Subcutaneous abdominal adipose tissue (tissue), 5 donors: ENCODE measurements around the gene KCNV2.

Experiments used
- H3K27ac ChIP-seq: one replicate; pipeline ENCODE4 v1.7.0; 2013; ENCODE audit warnings: low read depth, mild to moderate bottlenecking, inconsistent platforms, low read length, moderate library complexity
- H3K27me3 ChIP-seq, 5 donors: one replicate each; pipeline ENCODE4 v1.7.0; 2013; ENCODE audit warnings: low read length in 5 of 5, inconsistent platforms in 1 of 5; ENCODE audit not compliant: control insufficient read depth in 5 of 5, insufficient read depth in 4 of 5
- H3K36me3 ChIP-seq, 5 donors: one replicate each; pipeline ENCODE4 v1.7.0; 2013; ENCODE audit warnings: low read length in 5 of 5; ENCODE audit not compliant: control insufficient read depth in 5 of 5, insufficient read depth in 5 of 5
- H3K4me1 ChIP-seq, 5 donors: one replicate each; pipeline ENCODE4 v1.7.0; 2013; ENCODE audit warnings: low read length in 5 of 5, mild to moderate bottlenecking in 3 of 5, moderate library complexity in 1 of 5; ENCODE audit not compliant: control insufficient read depth in 5 of 5, insufficient read depth in 5 of 5
- H3K4me3 ChIP-seq, 5 donors: one replicate each; pipeline ENCODE4 v1.7.0; 2013; ENCODE audit warnings: low read length in 5 of 5, low read depth in 1 of 5
- H3K9ac ChIP-seq, 5 donors: one replicate each; pipeline ENCODE4 v1.7.0; 2013; ENCODE audit warnings: low read length in 5 of 5, mild to moderate bottlenecking in 4 of 5, moderate library complexity in 3 of 5
- H3K9me3 ChIP-seq, 5 donors: one replicate each; pipeline ENCODE4 v1.7.0; 2013; ENCODE audit warnings: low read length in 5 of 5; ENCODE audit not compliant: control insufficient read depth in 5 of 5
- donor health status: healthy.
- donor health status: healthy.
- donor health status: healthy.
- donor health status: healthy.
- donor health status: healthy.

Gene KCNV2

GRCh38 chr9:2771087-2771486, 53.8 kb downstream of the KCNV2 start:
- H3K36me3 ChIP-seq = peaks cover 16 to 49% (median 33%) of the 10 kb centered on the region in 5 donors
- no peak overlapping the region for H3K27ac ChIP-seq
- H3K9ac ChIP-seq = no peak overlapping the region
- peaks cover 0 to 15% (median 7%) of the 10 kb centered on the region in 5 donors for H3K9me3 ChIP-seq
- no peaks in the 10 kb centered on the region for H3K27me3 ChIP-seq
- peaks cover 0 to 4% (median 0%) of the 10 kb centered on the region in 5 donors for H3K4me1 ChIP-seq
- no peak overlapping the region for H3K4me3 ChIP-seq

GRCh38 chr9:2771661-2772060, 54.4 kb downstream of the KCNV2 start:
- Histone ChIP-seq H3K27me3 (no peaks in the 10 kb centered on the region), H3K9me3 (peaks cover 0 to 15% (median 7%) of the 10 kb centered on the region in 5 donors), H3K27ac (no peak overlapping the region), H3K9ac (no peak overlapping the region), H3K36me3 (peaks cover 19 to 54% (median 39%) of the 10 kb centered on the region in 5 donors), H3K4me1 (peaks cover 0 to 4% (median 0%) of the 10 kb centered on the region in 5 donors), H3K4me3 (no peak overlapping the region)

GRCh38 chr9:2777454-2777853, 60.1 kb downstream of the KCNV2 start:
- H3K27ac ChIP-seq = no peak overlapping the region
- H3K36me3 ChIP-seq = peaks cover 28 to 59% (median 47%) of the 10 kb centered on the region in 5 donors
- no peaks in the 10 kb centered on the region for H3K4me1 ChIP-seq
- no peaks in the 10 kb centered on the region for H3K27me3 ChIP-seq
- peaks cover 0 to 18% (median 16%) of the 10 kb centered on the region in 5 donors for H3K9me3 ChIP-seq
- no peak overlapping the region for H3K9ac ChIP-seq
- no peak overlapping the region for H3K4me3 ChIP-seq

- no peak overlapping the region for H3K4me3 ChIP-seq
- H3K9ac ChIP-seq = no peak overlapping the region
- H3K27ac ChIP-seq = no peak overlapping the region
- no peaks in the 10 kb centered on the region for H3K27me3 ChIP-seq
- peaks cover 21 to 58% (median 39%) of the 10 kb centered on the region in 5 donors for H3K36me3 ChIP-seq
- H3K4me1 ChIP-seq = no peaks in the 10 kb centered on the region
- H3K9me3 ChIP-seq = peaks cover 0 to 13% (median 8%) of the 10 kb centered on the region in 5 donors
These were observed 61.5 kb downstream of the KCNV2 start for GRCh38 chr9:2778816-2779215.
